Esophagus mucosa (tissue), 1 donor: Measurements from ENCODE around the gene METTL26. TPM values are rescaled to one million over a fixed set of nuclear protein-coding genes. Genes with fewer than 3 reads are reported as not detected.
A peak's percentile ranks its signal among the peaks of the same experiment; 100 is the strongest.

Experiments
- ATAC-seq: fragments of 200-7000 bp; cut with Tn5 transposase; one replicate; pipeline ENCODE4 v1.9.1; 2020
- total RNA-seq: library from RNA; stranded (reverse); gene quantifications from one replicate; pipeline ENCODE4 v1.2.4, GENCODE V29; 2023
- donor health status: DM: yes; HTN: yes; CAD: no.

The METTL26 gene
- total RNA-seq, 1 donor from 2014 or later, result 40.2 TPM

GRCh38 chr16:658679-659571, 22.8 kb upstream of the METTL26 start:
- ATAC-seq, result no peak

GRCh38 chr16:657487-657886, 21.4 kb upstream of the METTL26 start:
- ATAC-seq, result no peak

- ATAC-seq, result no peak
These were observed 17.9 kb upstream of the METTL26 start for GRCh38 chr16:654034-654433.

GRCh38 chr16:652454-653305, 16.6 kb upstream of the METTL26 start:
- no peak for ATAC-seq

- ATAC-seq, result no peak
These were observed 15.7 kb upstream of the METTL26 start for GRCh38 chr16:651844-652243.

- peak; percentile 1 for ATAC-seq
These were observed 13.5 kb upstream of the METTL26 start for GRCh38 chr16:649631-650030.

- peak; percentile 80 for ATAC-seq
These were observed 12.9 kb upstream of the METTL26 start, which contains the start of gene WDR90 for GRCh38 chr16:648781-649589. Gene WDR90 (plus strand): TSS chr16:649365. CDS start chr16:649417, 52 bp downstream.

- ATAC-seq, result no peak
These were observed 12.1 kb upstream of the METTL26 start for GRCh38 chr16:648071-648780.

GRCh38 chr16:647173-647902, 11.2 kb upstream of the METTL26 start:
- ATAC-seq, result no peak

GRCh38 chr16:646679-647172, 10.6 kb upstream of the METTL26 start:
- no peak for ATAC-seq

- ATAC-seq, result no peak
These were observed 10.0 kb upstream of the METTL26 start for GRCh38 chr16:645852-646678.

- ATAC-seq, result no peak
These were observed 8.5 kb upstream of the METTL26 start for GRCh38 chr16:644556-644955.

- no peak for ATAC-seq
These were observed 6.9 kb upstream of the METTL26 start for GRCh38 chr16:643050-643368.

GRCh38 chr16:642189-643049, 6.3 kb upstream of the METTL26 start:
- ATAC-seq, result peak; percentile 13

GRCh38 chr16:641326-642188, 5.5 kb upstream of the METTL26 start, which contains the start of gene MCRIP2:
Gene MCRIP2 (plus strand): TSS chr16:641828. CDS start chr16:641992, 164 bp downstream.
- peak; percentile 11 for ATAC-seq

- ATAC-seq, result no peak
These were observed 4.5 kb upstream of the METTL26 start for GRCh38 chr16:640614-641013.

- ATAC-seq, result no peak
These were observed 2.7 kb upstream of the METTL26 start for GRCh38 chr16:638836-639235.

GRCh38 chr16:638034-638543, 2.0 kb upstream of the METTL26 start:
- ATAC-seq, result no peak
